Activated naive CD8-positive, alpha-beta T cell (primary cell): Measurements from ENCODE around the gene RFC5.

Experiments used
- H3K27ac Mint-ChIP-seq: one replicate; pipeline ENCODE4 v1.8.0; 2021; ENCODE audit warnings: mixed read lengths
- H3K27me3 Mint-ChIP-seq: one replicate; pipeline ENCODE4 v1.8.0; 2021; ENCODE audit warnings: mixed read lengths
- H3K36me3 Mint-ChIP-seq: one replicate; pipeline ENCODE4 v1.8.0; 2021; ENCODE audit warnings: mixed read lengths
- H3K4me1 Mint-ChIP-seq: one replicate; pipeline ENCODE4 v1.8.0; 2021; ENCODE audit warnings: low read depth, mixed read lengths
- H3K4me3 Mint-ChIP-seq: one replicate; pipeline ENCODE4 v1.8.0; 2021; ENCODE audit warnings: mild to moderate bottlenecking, mixed read lengths
- H3K9me3 Mint-ChIP-seq: one replicate; pipeline ENCODE4 v1.8.0; 2021; ENCODE audit warnings: low read depth, mixed read lengths

The RFC5 gene

GRCh38 chr12:118052324-118053070, 36.0 kb downstream of the RFC5 start:
- Mint-ChIP-seq H3K4me3 (no peak overlapping the region), H3K27me3 (no peaks in the 10 kb centered on the region), H3K9me3 (no peaks in the 10 kb centered on the region), H3K4me1 (peaks cover 28% of the 10 kb centered on the region), H3K36me3 (peaks cover 7% of the 10 kb centered on the region), H3K27ac (peak overlapping the region; percentile 69)

GRCh38 chr12:118053071-118053985, 36.8 kb downstream of the RFC5 start:
- Mint-ChIP-seq H3K27ac (peak overlapping the region; percentile 69), H3K36me3 (peaks cover 7% of the 10 kb centered on the region)

GRCh38 chr12:118055144-118055557, 38.6 kb downstream of the RFC5 start:
- peaks cover 42% of the 10 kb centered on the region for H3K4me1 Mint-ChIP-seq
- peaks cover 5% of the 10 kb centered on the region for H3K36me3 Mint-ChIP-seq
- H3K27ac Mint-ChIP-seq = peak overlapping the region; percentile 77
- no peaks in the 10 kb centered on the region for H3K27me3 Mint-ChIP-seq
- no peaks in the 10 kb centered on the region for H3K9me3 Mint-ChIP-seq
- no peak overlapping the region for H3K4me3 Mint-ChIP-seq

More at GRCh38 chr12:118053071-118053985, 36.8 kb downstream of the RFC5 start:
- Mint-ChIP-seq H3K4me1 (peaks cover 28% of the 10 kb centered on the region), H3K27me3 (no peaks in the 10 kb centered on the region), H3K9me3 (no peaks in the 10 kb centered on the region), H3K4me3 (no peak overlapping the region)

GRCh38 chr12:118055865-118056773, 39.6 kb downstream of the RFC5 start:
- H3K27ac Mint-ChIP-seq = peak overlapping the region; percentile 36
- H3K27me3 Mint-ChIP-seq = no peaks in the 10 kb centered on the region
- H3K4me1 Mint-ChIP-seq = peaks cover 44% of the 10 kb centered on the region
- no peak overlapping the region for H3K4me3 Mint-ChIP-seq
- H3K9me3 Mint-ChIP-seq = no peaks in the 10 kb centered on the region
- peaks cover 3% of the 10 kb centered on the region for H3K36me3 Mint-ChIP-seq

- H3K4me1 Mint-ChIP-seq = peaks cover 38% of the 10 kb centered on the region
- H3K27me3 Mint-ChIP-seq = no peaks in the 10 kb centered on the region
- H3K36me3 Mint-ChIP-seq = no peaks in the 10 kb centered on the region
- H3K9me3 Mint-ChIP-seq = no peaks in the 10 kb centered on the region
- H3K27ac Mint-ChIP-seq = no peak overlapping the region
- H3K4me3 Mint-ChIP-seq = no peak overlapping the region
Measured at GRCh38 chr12:118058227-118058626, 41.7 kb downstream of the RFC5 start.

- H3K36me3 Mint-ChIP-seq = no peaks in the 10 kb centered on the region
- H3K4me3 Mint-ChIP-seq = peak overlapping the region; percentile 88
- H3K27me3 Mint-ChIP-seq = no peaks in the 10 kb centered on the region
- peak overlapping the region; percentile 28 for H3K27ac Mint-ChIP-seq
- H3K9me3 Mint-ChIP-seq = no peaks in the 10 kb centered on the region
- peaks cover 40% of the 10 kb centered on the region for H3K4me1 Mint-ChIP-seq
Measured at GRCh38 chr12:118058881-118059280, 42.4 kb downstream of the RFC5 start.

GRCh38 chr12:118059341-118060191, 43.1 kb downstream of the RFC5 start:
- Mint-ChIP-seq H3K27ac (peak overlapping the region; percentile 94), H3K9me3 (no peaks in the 10 kb centered on the region), H3K4me3 (peak overlapping the region; percentile 88), H3K36me3 (no peaks in the 10 kb centered on the region), H3K4me1 (peaks cover 47% of the 10 kb centered on the region), H3K27me3 (no peaks in the 10 kb centered on the region)

- no peaks in the 10 kb centered on the region for H3K36me3 Mint-ChIP-seq
- peaks cover 53% of the 10 kb centered on the region for H3K4me1 Mint-ChIP-seq
- peak overlapping the region; percentile 88 for H3K4me3 Mint-ChIP-seq
- H3K9me3 Mint-ChIP-seq = no peaks in the 10 kb centered on the region
- peak overlapping the region; percentile 94 for H3K27ac Mint-ChIP-seq
- no peaks in the 10 kb centered on the region for H3K27me3 Mint-ChIP-seq
Measured at GRCh38 chr12:118060301-118061010, 44.0 kb downstream of the RFC5 start.

- Mint-ChIP-seq H3K9me3 (no peaks in the 10 kb centered on the region), H3K4me3 (peak within 1 kb of the TSS; percentile 98), H3K27me3 (no peaks in the 10 kb centered on the region), H3K27ac (peak within 1 kb of the TSS; percentile 94), H3K36me3 (no peaks in the 10 kb centered on the region), H3K4me1 (peaks cover 52% of the 10 kb centered on the region)
Measured at GRCh38 chr12:118061011-118061872, 44.7 kb downstream of the RFC5 start, which contains the start of gene WSB2. TSS of gene WSB2 (minus strand) at chr12:118061179. CDS start at chr12:118061048, 131 bp downstream.

- H3K27ac Mint-ChIP-seq = peak overlapping the region; percentile 92
- H3K9me3 Mint-ChIP-seq = no peaks in the 10 kb centered on the region
- no peaks in the 10 kb centered on the region for H3K36me3 Mint-ChIP-seq
- H3K4me1 Mint-ChIP-seq = peaks cover 50% of the 10 kb centered on the region
- peak overlapping the region; percentile 98 for H3K4me3 Mint-ChIP-seq
- no peaks in the 10 kb centered on the region for H3K27me3 Mint-ChIP-seq
Measured at GRCh38 chr12:118061873-118062843, 45.7 kb downstream of the RFC5 start.

GRCh38 chr12:118063576-118064391, 47.3 kb downstream of the RFC5 start:
- no peaks in the 10 kb centered on the region for H3K36me3 Mint-ChIP-seq
- H3K4me1 Mint-ChIP-seq = peaks cover 51% of the 10 kb centered on the region
- no peaks in the 10 kb centered on the region for H3K9me3 Mint-ChIP-seq
- H3K27ac Mint-ChIP-seq = peak overlapping the region; percentile 19
- peaks cover 1% of the 10 kb centered on the region for H3K27me3 Mint-ChIP-seq
- H3K4me3 Mint-ChIP-seq = peak overlapping the region; percentile 68
